ENCODE data around the gene ZNF45. TPM values are rescaled to one million over a fixed set of nuclear protein-coding genes. Genes with fewer than 3 reads are reported as not detected.
A peak's percentile ranks its signal among the peaks of the same experiment; 100 is the strongest.

The ZNF45 gene
- total and polyA plus RNA-seq, 2 of the 13 experiments (the other 11 are each of a cell fraction or from before 2014, with no cell fraction given), result 2.4 to 11.3 TPM

DNA sequence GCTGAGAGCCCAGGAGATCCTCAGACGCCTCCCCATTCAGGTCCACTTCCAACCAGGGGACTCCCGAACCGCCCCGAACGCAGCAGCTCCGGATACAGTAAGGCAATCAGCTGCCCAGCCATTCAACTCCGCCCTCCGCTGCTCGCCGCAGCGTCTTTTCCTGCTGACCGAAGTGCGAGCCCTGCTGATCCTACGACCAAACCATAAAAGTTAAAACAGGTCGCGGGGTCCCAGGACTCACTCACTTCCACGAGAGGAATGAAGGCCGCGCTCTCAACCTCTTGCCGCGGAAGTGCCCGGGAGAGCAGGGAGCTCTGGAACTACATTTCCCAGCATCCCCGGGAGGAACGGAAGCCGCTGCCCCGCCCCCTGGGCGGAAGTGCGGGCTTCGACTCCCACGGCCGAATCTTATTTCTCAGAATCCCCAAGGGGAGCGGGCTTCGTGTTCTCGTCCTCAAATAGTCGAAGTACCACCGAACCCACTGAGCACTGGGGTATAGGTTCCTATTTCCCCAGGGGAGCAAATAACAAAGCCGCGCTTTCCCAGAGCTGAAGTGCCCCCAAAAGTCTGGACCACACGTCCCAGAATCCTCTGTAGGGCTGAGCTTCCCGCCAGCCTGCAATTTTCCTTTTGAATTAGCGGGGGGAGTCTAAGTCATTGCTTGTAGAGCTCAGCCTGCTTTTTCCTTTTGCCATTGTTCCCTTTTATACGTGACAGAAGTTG is at the start of gene ZNF45 (continued):
- TF ChIP-seq, protein P1, sequence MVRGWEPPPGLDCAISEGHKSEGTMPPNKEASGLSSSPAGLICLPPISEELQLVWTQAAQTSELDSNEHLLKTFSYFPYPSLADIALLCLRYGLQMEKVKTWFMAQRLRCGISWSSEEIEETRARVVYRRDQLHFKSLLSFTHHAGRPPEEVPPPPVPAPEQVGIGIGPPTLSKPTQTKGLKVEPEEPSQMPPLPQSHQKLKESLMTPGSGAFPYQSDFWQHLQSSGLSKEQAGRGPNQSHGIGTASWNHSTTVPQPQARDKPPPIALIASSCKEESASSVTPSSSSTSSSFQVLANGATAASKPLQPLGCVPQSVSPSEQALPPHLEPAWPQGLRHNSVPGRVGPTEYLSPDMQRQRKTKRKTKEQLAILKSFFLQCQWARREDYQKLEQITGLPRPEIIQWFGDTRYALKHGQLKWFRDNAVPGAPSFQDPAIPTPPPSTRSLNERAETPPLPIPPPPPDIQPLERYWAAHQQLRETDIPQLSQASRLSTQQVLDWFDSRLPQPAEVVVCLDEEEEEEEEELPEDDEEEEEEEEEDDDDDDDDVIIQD (CRISPR knock-in tag; IDR thresholded peaks at IDR 0.05; ENCODE audit: low read depth), result no peak
- no peak for TF ChIP-seq RFXAP (CRISPR knock-in tag; IDR thresholded peaks at IDR 0.05; ENCODE audit: borderline replicate concordance)
- no peak for TF ChIP-seq ZSCAN20 (CRISPR knock-in tag; IDR thresholded peaks at IDR 0.05; ENCODE audit: borderline replicate concordance)
- TF ChIP-seq RORA (CRISPR knock-in tag; IDR thresholded peaks at IDR 0.05), result no peak
- TF ChIP-seq, protein P2, sequence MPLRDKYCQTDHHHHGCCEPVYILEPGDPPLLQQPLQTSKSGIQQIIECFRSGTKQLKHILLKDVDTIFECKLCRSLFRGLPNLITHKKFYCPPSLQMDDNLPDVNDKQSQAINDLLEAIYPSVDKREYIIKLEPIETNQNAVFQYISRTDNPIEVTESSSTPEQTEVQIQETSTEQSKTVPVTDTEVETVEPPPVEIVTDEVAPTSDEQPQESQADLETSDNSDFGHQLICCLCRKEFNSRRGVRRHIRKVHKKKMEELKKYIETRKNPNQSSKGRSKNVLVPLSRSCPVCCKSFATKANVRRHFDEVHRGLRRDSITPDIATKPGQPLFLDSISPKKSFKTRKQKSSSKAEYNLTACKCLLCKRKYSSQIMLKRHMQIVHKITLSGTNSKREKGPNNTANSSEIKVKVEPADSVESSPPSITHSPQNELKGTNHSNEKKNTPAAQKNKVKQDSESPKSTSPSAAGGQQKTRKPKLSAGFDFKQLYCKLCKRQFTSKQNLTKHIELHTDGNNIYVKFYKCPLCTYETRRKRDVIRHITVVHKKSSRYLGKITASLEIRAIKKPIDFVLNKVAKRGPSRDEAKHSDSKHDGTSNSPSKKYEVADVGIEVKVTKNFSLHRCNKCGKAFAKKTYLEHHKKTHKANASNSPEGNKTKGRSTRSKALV (CRISPR knock-in tag; IDR thresholded peaks at IDR 0.05), result peak; percentile 71; the same call in 1 of the 2 replicates
- TF ChIP-seq, protein P3, sequence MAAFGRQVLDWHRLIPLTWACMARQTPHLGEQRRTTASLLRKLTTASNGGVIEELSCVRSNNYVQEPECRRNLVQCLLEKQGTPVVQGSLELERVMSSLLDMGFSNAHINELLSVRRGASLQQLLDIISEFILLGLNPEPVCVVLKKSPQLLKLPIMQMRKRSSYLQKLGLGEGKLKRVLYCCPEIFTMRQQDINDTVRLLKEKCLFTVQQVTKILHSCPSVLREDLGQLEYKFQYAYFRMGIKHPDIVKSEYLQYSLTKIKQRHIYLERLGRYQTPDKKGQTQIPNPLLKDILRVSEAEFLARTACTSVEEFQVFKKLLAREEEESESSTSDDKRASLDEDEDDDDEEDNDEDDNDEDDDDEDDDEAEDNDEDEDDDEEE (CRISPR knock-in tag; IDR thresholded peaks at IDR 0.05), result no peak
- peak; percentile 89 for TF ChIP-seq POLR2G (IDR thresholded peaks at IDR 0.05; ENCODE audit: low read depth, low read length)
- TF ChIP-seq, protein P4, sequence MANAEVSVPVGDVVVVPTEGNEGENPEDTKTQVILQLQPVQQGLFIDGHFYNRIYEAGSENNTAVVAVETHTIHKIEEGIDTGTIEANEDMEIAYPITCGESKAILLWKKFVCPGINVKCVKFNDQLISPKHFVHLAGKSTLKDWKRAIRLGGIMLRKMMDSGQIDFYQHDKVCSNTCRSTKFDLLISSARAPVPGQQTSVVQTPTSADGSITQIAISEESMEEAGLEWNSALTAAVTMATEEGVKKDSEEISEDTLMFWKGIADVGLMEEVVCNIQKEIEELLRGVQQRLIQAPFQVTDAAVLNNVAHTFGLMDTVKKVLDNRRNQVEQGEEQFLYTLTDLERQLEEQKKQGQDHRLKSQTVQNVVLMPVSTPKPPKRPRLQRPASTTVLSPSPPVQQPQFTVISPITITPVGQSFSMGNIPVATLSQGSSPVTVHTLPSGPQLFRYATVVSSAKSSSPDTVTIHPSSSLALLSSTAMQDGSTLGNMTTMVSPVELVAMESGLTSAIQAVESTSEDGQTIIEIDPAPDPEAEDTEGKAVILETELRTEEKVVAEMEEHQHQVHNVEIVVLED (CRISPR knock-in tag; IDR thresholded peaks at IDR 0.05; ENCODE audit: borderline replicate concordance), result peak; percentile 63; the same call in 1 of the 2 replicates
- no peak for TF ChIP-seq DR1 (CRISPR knock-in tag; IDR thresholded peaks at IDR 0.05)
- TF ChIP-seq ZNF772 (CRISPR knock-in tag; IDR thresholded peaks at IDR 0.05), result peak; percentile 33; the same call in 1 of the 2 replicates
- no peak for TF ChIP-seq TOE1 (CRISPR knock-in tag; IDR thresholded peaks at IDR 0.05)
- TF ChIP-seq, protein P5, sequence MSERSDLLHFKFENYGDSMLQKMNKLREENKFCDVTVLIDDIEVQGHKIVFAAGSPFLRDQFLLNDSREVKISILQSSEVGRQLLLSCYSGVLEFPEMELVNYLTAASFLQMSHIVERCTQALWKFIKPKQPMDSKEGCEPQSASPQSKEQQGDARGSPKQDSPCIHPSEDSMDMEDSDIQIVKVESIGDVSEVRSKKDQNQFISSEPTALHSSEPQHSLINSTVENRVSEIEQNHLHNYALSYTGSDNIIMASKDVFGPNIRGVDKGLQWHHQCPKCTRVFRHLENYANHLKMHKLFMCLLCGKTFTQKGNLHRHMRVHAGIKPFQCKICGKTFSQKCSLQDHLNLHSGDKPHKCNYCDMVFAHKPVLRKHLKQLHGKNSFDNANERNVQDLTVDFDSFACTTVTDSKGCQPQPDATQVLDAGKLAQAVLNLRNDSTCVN (CRISPR knock-in tag; IDR thresholded peaks at IDR 0.05; ENCODE audit: borderline replicate concordance), result peak; percentile 80; the same call in 1 of the 2 replicates
- TF ChIP-seq ZNF720 (CRISPR knock-in tag; IDR thresholded peaks at IDR 0.05), result no peak
- TF ChIP-seq ZNF367 (CRISPR knock-in tag; IDR thresholded peaks at IDR 0.05; ENCODE audit: borderline replicate concordance), result no peak
- no peak for TF ChIP-seq ZSCAN9 (CRISPR knock-in tag; IDR thresholded peaks at IDR 0.05; ENCODE audit: borderline replicate concordance)
- TF ChIP-seq, protein P6, sequence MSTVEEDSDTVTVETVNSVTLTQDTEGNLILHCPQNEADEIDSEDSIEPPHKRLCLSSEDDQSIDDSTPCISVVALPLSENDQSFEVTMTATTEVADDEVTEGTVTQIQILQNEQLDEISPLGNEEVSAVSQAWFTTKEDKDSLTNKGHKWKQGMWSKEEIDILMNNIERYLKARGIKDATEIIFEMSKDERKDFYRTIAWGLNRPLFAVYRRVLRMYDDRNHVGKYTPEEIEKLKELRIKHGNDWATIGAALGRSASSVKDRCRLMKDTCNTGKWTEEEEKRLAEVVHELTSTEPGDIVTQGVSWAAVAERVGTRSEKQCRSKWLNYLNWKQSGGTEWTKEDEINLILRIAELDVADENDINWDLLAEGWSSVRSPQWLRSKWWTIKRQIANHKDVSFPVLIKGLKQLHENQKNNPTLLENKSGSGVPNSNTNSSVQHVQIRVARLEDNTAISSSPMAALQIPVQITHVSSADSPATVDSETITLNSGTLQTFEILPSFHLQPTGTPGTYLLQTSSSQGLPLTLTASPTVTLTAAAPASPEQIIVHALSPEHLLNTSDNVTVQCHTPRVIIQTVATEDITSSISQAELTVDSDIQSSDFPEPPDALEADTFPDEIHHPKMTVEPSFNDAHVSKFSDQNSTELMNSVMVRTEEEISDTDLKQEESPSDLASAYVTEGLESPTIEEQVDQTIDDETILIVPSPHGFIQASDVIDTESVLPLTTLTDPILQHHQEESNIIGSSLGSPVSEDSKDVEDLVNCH (CRISPR knock-in tag; IDR thresholded peaks at IDR 0.05), result no peak
- TF ChIP-seq RBM22 (optimal IDR thresholded peaks at IDR 0.05; ENCODE audit: low read length), result no peak
- TF ChIP-seq ZNF567 (CRISPR knock-in tag; IDR thresholded peaks at IDR 0.05; ENCODE audit: borderline replicate concordance), result no peak
- TF ChIP-seq SIX4 (CRISPR knock-in tag; IDR thresholded peaks at IDR 0.05), result no peak
